Measurements from ENCODE around the gene GPC6.

GPC6 gene

GRCh38 chr13:94050686-94051085 lies 824.1 kb downstream of the GPC6 start:
- DNase-seq (no peak), ATAC-seq (no peak)

- ATAC-seq, result peak; percentile 32
Measured at GRCh38 chr13:94053986-94054593, 827.5 kb downstream of the GPC6 start.

GRCh38 chr13:94056362-94056990 lies 829.9 kb downstream of the GPC6 start:
- DNase-seq (no peak), ATAC-seq (no peak)

More at GRCh38 chr13:94053986-94054593, 827.5 kb downstream of the GPC6 start:
- DNase-seq, result no peak

GRCh38 chr13:94057618-94058186 lies 831.1 kb downstream of the GPC6 start:
- DNase-seq (no peak), ATAC-seq (no peak)

GRCh38 chr13:94058821-94059360 lies 832.3 kb downstream of the GPC6 start:
- DNase-seq (no peak), ATAC-seq (no peak)

DNA sequence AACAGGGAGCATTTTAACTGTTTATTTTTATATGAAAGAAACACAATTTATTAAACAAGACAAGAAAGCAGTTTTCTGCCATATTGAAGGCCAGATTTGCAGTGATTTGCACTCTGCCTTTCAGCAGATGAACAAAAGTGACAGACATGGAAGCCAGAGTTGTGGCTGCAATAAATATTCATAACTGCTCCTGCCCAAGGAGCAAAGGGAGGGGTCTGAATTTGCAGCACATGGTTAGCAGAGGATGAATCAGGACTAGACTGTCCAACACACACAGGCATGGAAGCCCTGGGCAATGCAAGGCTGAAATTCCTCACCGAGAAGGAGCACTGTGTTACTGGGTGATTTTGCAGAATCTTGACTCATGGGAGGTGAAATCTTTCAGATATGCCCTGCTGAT lies 834.7 kb downstream of the GPC6 start:
- ATAC-seq, result no peak
- DNase-seq, result no peak

DNA sequence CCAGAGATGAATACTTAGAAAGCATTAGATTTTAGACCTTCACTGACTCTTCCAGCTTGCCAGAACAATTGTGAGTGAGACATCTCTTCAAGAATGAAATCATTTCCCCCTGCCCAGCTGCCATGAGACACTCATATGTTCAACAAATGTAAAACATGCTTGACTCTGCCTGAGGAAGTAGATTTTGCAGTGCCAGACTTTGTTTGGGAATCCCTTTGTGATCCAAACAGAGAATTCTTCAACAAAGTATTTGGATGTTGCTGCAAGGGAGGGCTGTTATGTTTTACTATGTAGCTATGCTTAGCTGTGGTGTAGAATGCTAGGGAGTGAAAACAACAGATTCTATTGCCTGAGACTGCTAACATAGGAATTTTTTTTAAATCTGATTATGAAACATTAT lies 836.5 kb downstream of the GPC6 start:
- DNase-seq (no peak), ATAC-seq (no peak)

GRCh38 chr13:94063848-94064247 lies 837.2 kb downstream of the GPC6 start:
- no peak for DNase-seq
- no peak for ATAC-seq

DNA sequence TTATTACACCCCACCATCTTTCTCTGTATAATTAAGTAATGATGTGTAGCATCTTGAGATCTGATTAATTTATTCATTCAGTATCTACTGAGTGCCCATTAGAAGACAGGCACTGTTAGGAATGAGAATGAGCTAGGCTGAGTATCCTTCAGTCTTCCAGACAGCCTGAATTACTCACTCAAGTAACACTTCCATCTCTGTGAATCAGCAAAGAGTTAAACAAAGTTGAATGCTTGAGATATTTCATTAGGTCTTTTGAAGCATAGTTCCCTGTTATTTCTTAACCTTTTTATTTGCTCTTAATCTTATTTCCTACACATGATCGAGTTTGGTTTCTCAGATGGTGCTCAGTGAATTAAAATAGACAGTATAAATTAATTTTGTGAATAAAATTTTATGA lies 839.1 kb downstream of the GPC6 start:
- ATAC-seq, result no peak
- no peak for DNase-seq

DNA sequence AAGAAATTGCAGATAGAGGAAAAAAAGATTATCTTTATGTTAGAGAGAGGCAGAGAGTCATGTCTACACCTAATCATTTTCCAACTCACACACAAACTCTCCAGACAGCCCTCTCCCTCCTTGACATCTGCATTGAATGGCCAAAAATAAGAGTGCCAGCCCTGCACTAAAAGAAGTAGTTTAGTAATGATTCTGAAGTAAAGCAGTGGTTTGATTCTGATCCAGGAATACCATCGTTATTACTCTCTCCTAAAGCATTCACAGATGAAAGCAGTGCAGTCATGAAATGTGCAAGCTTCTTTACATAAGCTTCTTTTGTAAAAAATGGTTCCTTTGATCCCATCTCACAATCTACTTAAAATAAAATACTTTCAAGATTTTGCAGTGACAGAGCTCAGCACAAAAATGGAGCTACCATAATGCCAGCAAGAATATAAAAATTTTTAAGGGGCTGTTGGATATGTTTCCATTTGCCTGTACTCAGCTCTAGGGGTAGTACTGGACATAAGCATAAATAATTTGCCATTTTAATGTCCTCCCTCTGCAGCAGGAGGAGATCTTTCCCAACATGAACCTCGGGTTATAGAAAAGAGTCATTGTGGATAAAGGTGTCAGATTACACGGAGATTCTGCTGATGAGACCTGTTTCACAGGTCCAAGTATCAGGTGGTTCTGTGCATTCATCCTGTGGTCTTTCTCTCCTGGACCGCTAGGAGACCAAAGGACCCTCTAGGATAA lies 846.6 kb downstream of the GPC6 start:
- no peak for ATAC-seq
- DNase-seq, result no peak

GRCh38 chr13:94079876-94080275 lies 853.3 kb downstream of the GPC6 start:
- ATAC-seq, result no peak
- DNase-seq, result no peak

- DNase-seq (no peak), ATAC-seq (no peak)
Measured at GRCh38 chr13:94080527-94080926, 853.9 kb downstream of the GPC6 start.

- DNase-seq, result no peak
- ATAC-seq, result no peak
Measured at GRCh38 chr13:94087100-94087499, 860.5 kb downstream of the GPC6 start.

DNA sequence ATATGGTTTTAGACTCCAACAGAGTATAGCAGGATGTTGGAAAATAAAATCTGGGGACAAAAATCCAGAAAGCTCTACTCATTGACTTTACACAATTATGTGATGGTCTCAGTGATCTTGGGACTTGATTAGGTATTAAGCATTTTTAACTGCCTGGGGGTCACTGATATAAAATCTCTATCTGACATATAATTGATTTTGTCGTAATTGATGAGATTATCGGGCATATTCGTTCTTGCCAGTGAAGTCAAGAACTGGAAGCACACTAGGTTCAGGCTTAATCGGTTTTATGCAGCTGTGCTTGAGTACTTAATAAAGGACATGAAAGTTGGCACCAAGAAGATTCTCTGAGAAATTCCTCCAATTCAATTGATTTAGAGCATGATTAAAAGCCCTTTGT lies 862.1 kb downstream of the GPC6 start:
- ATAC-seq (no peak), DNase-seq (no peak)

GRCh38 chr13:94090773-94091480 lies 864.3 kb downstream of the GPC6 start:
- no peak for DNase-seq
- no peak for ATAC-seq

- no peak for DNase-seq
- ATAC-seq, result no peak
Measured at GRCh38 chr13:94093652-94094315, 867.2 kb downstream of the GPC6 start.

GRCh38 chr13:94109715-94110374 lies 883.2 kb downstream of the GPC6 start:
- DNase-seq, result no peak
- no peak for ATAC-seq

DNA sequence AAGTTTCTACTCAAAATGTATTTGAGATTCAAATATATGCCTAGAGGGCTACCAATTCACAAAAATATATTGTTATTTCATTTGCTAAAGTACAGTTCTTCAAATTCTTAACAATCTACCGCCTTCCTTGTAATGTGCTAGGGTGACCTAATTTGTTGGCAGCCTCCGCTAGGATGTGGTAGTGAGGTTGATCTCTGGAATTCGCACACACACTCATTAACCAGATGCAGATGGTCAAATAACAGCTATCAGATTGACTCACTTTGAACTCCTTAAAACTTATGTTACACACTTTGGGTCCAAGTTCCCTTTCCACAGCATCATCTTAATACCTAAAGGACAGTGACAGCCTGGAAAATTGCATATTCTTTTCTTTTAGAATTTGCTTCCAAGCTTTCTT lies 885.6 kb downstream of the GPC6 start:
- ATAC-seq (no peak), DNase-seq (no peak)

- ATAC-seq (no peak), DNase-seq (no peak)
Measured at GRCh38 chr13:94112731-94113130, 886.1 kb downstream of the GPC6 start.

GRCh38 chr13:94113245-94113644 lies 886.6 kb downstream of the GPC6 start:
- no peak for ATAC-seq

GRCh38 chr13:94114166-94114565 lies 887.6 kb downstream of the GPC6 start:
- ATAC-seq, result no peak
- DNase-seq, result no peak

More at GRCh38 chr13:94113245-94113644, 886.6 kb downstream of the GPC6 start:
- no peak for DNase-seq

Data from stimulated activated naive CD8-positive, alpha-beta T cell treated with anti-CD3 and anti-CD28 coated beads, Interleukin-15, Interleukin-2, amounts not matched to agents 100 U/mL and 50 U/mL, for 24 hours (primary cell).